HEK293 (cell line): Measurements from ENCODE around the gene CNOT4.

Experiments
- CTCF ChIA-PET: fragments of 350-600 bp; formaldehyde crosslinking; extraction: SDS; loops from one replicate; lab custom pipeline; 2021; ENCODE audit warnings: antibody characterized with exemption; lab: Yijun Ruan, JAX
- POLR2A ChIA-PET: fragments of 300-600 bp; formaldehyde crosslinking; extraction: SDS; loops from one replicate; lab custom pipeline; 2020; ENCODE audit warnings: antibody characterized with exemption, inconsistent platforms; lab: Yijun Ruan, JAX
- H3K27ac ChIP-seq: fragments of 200-500 bp; sonication (Bioruptor generic); 2 replicates; pipeline ENCODE4 v1.5.1; 2014; ENCODE audit warnings: low read depth, low read length, control low read depth, inconsistent platforms; ENCODE audit errors: extremely low read depth
- H3K36me3 ChIP-seq, 2 experiments: fragments of 200-500 bp in 1 of 2; sonication (Bioruptor generic) in 1 of 2; 1 replicate in 1 of 2; 2 replicates in 1 of 2; pipeline ENCODE4 v1.5.1; 2014 to 2017; ENCODE audit warnings: inconsistent platforms in 2 of 2, low read length in 2 of 2; ENCODE audit not compliant: control insufficient read depth in 2 of 2, insufficient read depth in 1 of 2
- H3K4me1 ChIP-seq: fragments of 200-500 bp; sonication (Bioruptor generic); 2 replicates; pipeline ENCODE4 v1.5.1; 2014; ENCODE audit warnings: mild to moderate bottlenecking, low read length, inconsistent platforms; ENCODE audit not compliant: control insufficient read depth, insufficient read depth
- H3K4me3 ChIP-seq: 2 replicates; pipeline ENCODE4 v1.5.1; 2011; ENCODE audit warnings: low read depth, mild to moderate bottlenecking, control low read depth, low read length, moderate library complexity
- H3K9me3 ChIP-seq: fragments of 200-500 bp; sonication (Bioruptor generic); 2 replicates; pipeline ENCODE4 v1.5.1; 2014; ENCODE audit warnings: low read depth, low read length, inconsistent platforms; ENCODE audit not compliant: control insufficient read depth, insufficient read depth
- HOXD13 ChIP-seq: sonication (generic); formaldehyde crosslinking; IDR thresholded peaks from 2 replicates; pipeline ENCODE4 v1.8.0; 2022; ENCODE audit warnings: missing genetic modification reagents, borderline replicate concordance
- KLF10 ChIP-seq: fragments of 450-650 bp; IDR thresholded peaks from 2 replicates; pipeline ENCODE4 v1.5.1; 2018; ENCODE audit warnings: missing biosample characterization, mild to moderate bottlenecking, missing genetic modification characterization
- KLF16 ChIP-seq: fragments of 450-650 bp; formaldehyde crosslinking; IDR thresholded peaks from 2 replicates; pipeline ENCODE4 v1.5.1; 2017; ENCODE audit warnings: missing biosample characterization, missing genetic modification characterization
- KLF7 ChIP-seq: fragments of 450-650 bp; formaldehyde crosslinking; IDR thresholded peaks from 2 replicates; pipeline ENCODE4 v1.5.1; 2016; ENCODE audit warnings: missing biosample characterization, missing genetic modification characterization, borderline replicate concordance
- ZBTB48 ChIP-seq: fragments of 450-650 bp; formaldehyde crosslinking; IDR thresholded peaks from 2 replicates; pipeline ENCODE4 v1.5.1; 2016; ENCODE audit warnings: missing biosample characterization, missing genetic modification characterization
- ZFHX2 ChIP-seq: fragments of 450-650 bp; formaldehyde crosslinking; conservative IDR thresholded peaks from 2 replicates; pipeline ENCODE4 v1.5.1; 2016; ENCODE audit warnings: missing biosample characterization, missing genetic modification characterization
- ZFP37 ChIP-seq: fragments of 450-650 bp; formaldehyde crosslinking; IDR thresholded peaks from 2 replicates; pipeline ENCODE4 v1.5.1; 2016; ENCODE audit warnings: missing biosample characterization, missing genetic modification characterization
- ZFP41 ChIP-seq: fragments of 450-650 bp; formaldehyde crosslinking; IDR thresholded peaks from 2 replicates; pipeline ENCODE4 v1.5.1; 2016; ENCODE audit warnings: missing biosample characterization, missing genetic modification characterization, borderline replicate concordance
- ZNF10 ChIP-seq: fragments of 450-650 bp; formaldehyde crosslinking; IDR thresholded peaks from 2 replicates; pipeline ENCODE4 v1.5.1; 2017; ENCODE audit warnings: missing biosample characterization, missing genetic modification characterization
- ZNF121 ChIP-seq: fragments of 450-650 bp; formaldehyde crosslinking; IDR thresholded peaks from 2 replicates; pipeline ENCODE4 v1.5.1; 2016; ENCODE audit warnings: missing biosample characterization, missing genetic modification characterization
- ZNF132 ChIP-seq: fragments of 450-650 bp; formaldehyde crosslinking; IDR thresholded peaks from 2 replicates; pipeline ENCODE4 v1.5.1; 2017; ENCODE audit warnings: missing biosample characterization, missing genetic modification characterization, borderline replicate concordance
- ZNF18 ChIP-seq: fragments of 450-650 bp; formaldehyde crosslinking; IDR thresholded peaks from 2 replicates; pipeline ENCODE4 v1.5.1; 2016; ENCODE audit warnings: missing biosample characterization, missing genetic modification characterization
- ZNF24 ChIP-seq: fragments of 450-650 bp; formaldehyde crosslinking; IDR thresholded peaks from 2 replicates; pipeline ENCODE4 v1.5.1; 2016; ENCODE audit warnings: missing biosample characterization, missing genetic modification characterization
- ZNF335 ChIP-seq: fragments of 450-650 bp; formaldehyde crosslinking; conservative IDR thresholded peaks from 2 replicates; pipeline ENCODE4 v1.5.1; 2016; ENCODE audit warnings: missing biosample characterization, missing genetic modification characterization
- ZNF362 ChIP-seq: fragments of 450-650 bp; formaldehyde crosslinking; IDR thresholded peaks from 2 replicates; pipeline ENCODE4 v1.5.1; 2016; ENCODE audit warnings: missing biosample characterization, missing genetic modification characterization
- ZNF366 ChIP-seq: fragments of 450-650 bp; formaldehyde crosslinking; conservative IDR thresholded peaks from 2 replicates; pipeline ENCODE4 v1.5.1; 2016; ENCODE audit warnings: missing biosample characterization, missing genetic modification characterization
- ZNF37A ChIP-seq: fragments of 450-650 bp; IDR thresholded peaks from 2 replicates; pipeline ENCODE4 v1.5.1; 2018; ENCODE audit warnings: missing biosample characterization, missing genetic modification characterization
- ZNF404 ChIP-seq: fragments of 450-650 bp; formaldehyde crosslinking; IDR thresholded peaks from 2 replicates; pipeline ENCODE4 v1.5.1; 2017; ENCODE audit warnings: missing biosample characterization, missing genetic modification characterization
- ZNF514 ChIP-seq: fragments of 450-650 bp; formaldehyde crosslinking; IDR thresholded peaks from 2 replicates; pipeline ENCODE4 v1.5.1; 2016; ENCODE audit warnings: missing biosample characterization, missing genetic modification characterization
- ZNF544 ChIP-seq: fragments of 450-650 bp; formaldehyde crosslinking; IDR thresholded peaks from 2 replicates; pipeline ENCODE4 v1.5.0; 2017; ENCODE audit warnings: missing biosample characterization, missing genetic modification characterization
- ZNF549 ChIP-seq: fragments of 450-650 bp; IDR thresholded peaks from 2 replicates; pipeline ENCODE4 v1.5.1; 2018; ENCODE audit warnings: missing biosample characterization, missing genetic modification characterization, mild to moderate bottlenecking, inconsistent platforms, moderate library complexity
- ZNF560 ChIP-seq: fragments of 450-650 bp; formaldehyde crosslinking; IDR thresholded peaks from 2 replicates; pipeline ENCODE4 v1.5.1; 2017; ENCODE audit warnings: missing biosample characterization, missing genetic modification characterization, borderline replicate concordance
- ZNF639 ChIP-seq: fragments of 450-650 bp; formaldehyde crosslinking; IDR thresholded peaks from 2 replicates; pipeline ENCODE4 v1.5.1; 2016; ENCODE audit warnings: missing biosample characterization, missing genetic modification characterization
- ZNF692 ChIP-seq: fragments of 450-650 bp; formaldehyde crosslinking; IDR thresholded peaks from 2 replicates; pipeline ENCODE4 v1.5.1; 2016; ENCODE audit warnings: missing biosample characterization, missing genetic modification characterization
- ZSCAN18 ChIP-seq: fragments of 450-650 bp; formaldehyde crosslinking; IDR thresholded peaks from 2 replicates; pipeline ENCODE4 v1.5.1; 2016; ENCODE audit warnings: missing biosample characterization, missing genetic modification characterization

Gene CNOT4

GRCh38 chr7:135343361-135343760, 166.5 kb downstream of the CNOT4 start:
- Histone ChIP-seq H3K27ac (no peak overlapping the region), H3K9me3 (no peaks in the 10 kb centered on the region), H3K4me1 (no peaks in the 10 kb centered on the region), H3K36me3 (no peaks in the 10 kb centered on the region), H3K4me3 (no peak overlapping the region)
- ChIA-PET CTCF (interaction anchor here (0.6 to 7.2 kb wide), 3 partner anchors 8 to 455 kb away, joined by 3 to 32 read pairs (median 5); no protein-coding TSS in a partner anchor), POLR2A (no interaction called here)
- TF ChIP-seq KLF10 (tag by site-specific recombination), result no peak

GRCh38 chr7:135342887-135343286, 167.0 kb downstream of the CNOT4 start:
- Histone ChIP-seq H3K36me3 (no peaks in the 10 kb centered on the region), H3K4me3 (no peak overlapping the region)
- no peak for TF ChIP-seq ZFHX2 (tag by site-specific recombination)
- no peak for TF ChIP-seq ZNF692 (tag by site-specific recombination)
- no peak for TF ChIP-seq ZFP41 (tag by site-specific recombination)
- TF ChIP-seq ZNF10, result no peak
- TF ChIP-seq ZNF37A (tag by site-specific recombination), result no peak
- TF ChIP-seq, all 188 proteins: peak for 0
- ChIA-PET POLR2A (no interaction called here), CTCF (interaction anchor here (7.2 kb wide), 1 partner anchor 62 kb away, joined by 32 read pairs; no protein-coding TSS in a partner anchor)
- H3K4me1 ChIP-seq, result no peaks in the 10 kb centered on the region
- H3K27ac ChIP-seq, result no peak overlapping the region
- H3K9me3 ChIP-seq, result no peaks in the 10 kb centered on the region

- Histone ChIP-seq H3K36me3 (no peaks in the 10 kb centered on the region), H3K9me3 (no peaks in the 10 kb centered on the region)
- TF ChIP-seq ZFP37 (tag by site-specific recombination) (no peak), ZNF639 (tag by site-specific recombination) (no peak), ZNF549 (no peak), ZNF335 (tag by site-specific recombination) (no peak), ZNF366 (no peak), HOXD13 (CRISPR knock-in tag) (no peak), ZNF404 (tag by site-specific recombination) (no peak), ZSCAN18 (no peak), ZNF362 (tag by site-specific recombination) (no peak), ZNF121 (no peak), ZNF132 (tag by site-specific recombination) (no peak), ZNF18 (tag by site-specific recombination) (no peak), ZNF560 (tag by site-specific recombination) (no peak), KLF7 (tag by site-specific recombination) (no peak), KLF16 (tag by site-specific recombination) (no peak), ZNF24 (no peak), ZNF544 (tag by site-specific recombination) (no peak), ZNF514 (tag by site-specific recombination) (no peak), ZBTB48 (tag by site-specific recombination) (no peak)
- TF ChIP-seq, all 188 proteins: peak for 0
- ChIA-PET CTCF (interaction anchor here (1.4 to 7.2 kb wide), 2 partner anchors 13 to 60 kb away, joined by 3 to 32 read pairs; no protein-coding TSS in a partner anchor), POLR2A (no interaction called here)
- Histone ChIP-seq H3K4me1 (no peaks in the 10 kb centered on the region), H3K27ac (no peak overlapping the region), H3K4me3 (no peak overlapping the region)
Measured at GRCh38 chr7:135341049-135341448, 168.9 kb downstream of the CNOT4 start.
